ENCODE measurements around the gene ZNF324B. TPM values are rescaled to one million over a fixed set of nuclear protein-coding genes. Genes with fewer than 3 reads are reported as not detected.

Gene ZNF324B
- total RNA-seq, 1 experiment from 2014 or later = 6.3 TPM

- Histone ChIP-seq H4K8ac (replicated peaks; ENCODE audit: insufficient read length, low read depth, low read length) (no peak overlapping the region), H4K20me1 (ENCODE audit: control insufficient read depth, insufficient read depth, insufficient read length) (no peaks in the 10 kb centered on the region), H3K79me1 (ENCODE audit: insufficient read depth, low read depth, low read length, poor library complexity, severe bottlenecking) (no peaks in the 10 kb centered on the region), H3K79me2 (ENCODE audit: insufficient read depth, low read length) (no peaks in the 10 kb centered on the region), H3K4me1 (ENCODE audit: insufficient read depth, low read length) (no peaks in the 10 kb centered on the region), H4K5ac (ENCODE audit: insufficient read length, low read depth, low read length) (no peak overlapping the region), H3K14ac (ENCODE audit: insufficient read depth, low read length) (no peak overlapping the region), H2AFZ (ENCODE audit: low read length) (no peak overlapping the region), H3K18ac (ENCODE audit: insufficient read length, low read depth, low read length) (no peak overlapping the region), H2AK5ac (ENCODE audit: insufficient read length, low read length) (no peak overlapping the region), H4K91ac (ENCODE audit: insufficient read length, low read depth, low read length) (no peak overlapping the region), H3K56ac (ENCODE audit: insufficient read length, low read depth, low read length) (no peak overlapping the region), H3K27me3 (ENCODE audit: insufficient read depth, low read length) (no peaks in the 10 kb centered on the region), H3K23ac (ENCODE audit: insufficient read length, low read depth, low read length) (no peak overlapping the region), H2BK5ac (ENCODE audit: insufficient read length, low read length) (no peak overlapping the region), H3K9ac (ENCODE audit: extremely low read depth, insufficient read length, low read length) (no peak overlapping the region), H2BK120ac (ENCODE audit: low read depth, low read length, poor library complexity, severe bottlenecking) (no peak overlapping the region), H2BK20ac (ENCODE audit: low read depth, low read length, poor library complexity, severe bottlenecking) (no peak overlapping the region), H3K23me2 (ENCODE audit: insufficient read length, low read depth, low read length, poor library complexity, severe bottlenecking) (no peaks in the 10 kb centered on the region), H2BK15ac (ENCODE audit: low read depth, low read length) (no peak overlapping the region), H3K9me3 (ENCODE audit: control insufficient read depth, low read depth, low read length) (no peaks in the 10 kb centered on the region), H2BK12ac (ENCODE audit: insufficient read length, low read depth, low read length) (no peak overlapping the region), H3T11ph (ENCODE audit: low read length) (no peak overlapping the region), H3K4me2 (ENCODE audit: insufficient read depth, insufficient read length, low read length) (no peak overlapping the region), H3K27ac (ENCODE audit: insufficient read length, low read depth, low read length) (no peak overlapping the region), H3K4ac (ENCODE audit: low read depth, low read length) (no peak overlapping the region)
- DNase-seq = no peak
- no peak for TF ChIP-seq CTCF (conservative IDR thresholded peaks at IDR 0.05)
- Mint-ChIP-seq H3K9me3 (peaks cover 0 to 8% of the 10 kb centered on the region in 2 experiments; a peak in 3 of 5 replicates), H3K27me3 (ENCODE audit: low read depth) (no peaks in the 10 kb centered on the region), H3K4me1 (no peaks in the 10 kb centered on the region), H3K36me3 (ENCODE audit: insufficient read depth in 1 of 3, low read depth in 3 of 3) (peaks cover 16 to 20% (median 17%) of the 10 kb centered on the region in 3 experiments), H3K4me3 (no peak overlapping the region), H3K27ac (no peak overlapping the region)
- no CpG with 5 or more reads among the region's 7 CpGs for WGBS (ENCODE audit: extremely low coverage, insufficient read length, low lambda C conversion rate)
Observed at GRCh38 chr19:58417071-58417470, 34.4 kb upstream of the ZNF324B start.
